ENCODE measurements around the gene S100A2.

S100A2 gene

DNA sequence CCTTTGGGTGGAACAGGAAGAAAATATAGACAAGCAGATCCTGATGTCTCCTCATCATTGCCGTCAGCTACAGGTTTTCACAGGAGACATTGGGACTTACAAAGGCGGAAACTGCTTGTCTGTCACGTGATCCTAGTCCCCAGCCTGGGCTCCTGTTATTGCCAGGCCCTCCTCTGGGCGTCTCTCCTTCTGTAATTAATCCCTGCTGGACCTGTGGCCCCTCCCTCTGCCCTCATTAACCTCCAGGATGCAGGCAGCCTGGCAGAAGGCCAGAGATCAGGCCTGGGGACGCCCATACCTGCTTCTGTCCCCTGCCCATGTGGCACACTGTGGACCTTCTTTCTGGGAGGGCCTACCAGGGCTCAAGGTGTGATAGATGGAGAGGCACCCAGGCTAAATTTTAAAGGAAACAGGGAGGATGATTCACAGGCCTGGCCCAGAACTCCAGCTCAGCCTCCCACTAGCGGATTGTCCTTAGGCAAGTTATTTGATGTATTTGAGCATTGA is 27.3 kb downstream of the S100A2 start:
- TF ChIP-seq, protein P1, sequence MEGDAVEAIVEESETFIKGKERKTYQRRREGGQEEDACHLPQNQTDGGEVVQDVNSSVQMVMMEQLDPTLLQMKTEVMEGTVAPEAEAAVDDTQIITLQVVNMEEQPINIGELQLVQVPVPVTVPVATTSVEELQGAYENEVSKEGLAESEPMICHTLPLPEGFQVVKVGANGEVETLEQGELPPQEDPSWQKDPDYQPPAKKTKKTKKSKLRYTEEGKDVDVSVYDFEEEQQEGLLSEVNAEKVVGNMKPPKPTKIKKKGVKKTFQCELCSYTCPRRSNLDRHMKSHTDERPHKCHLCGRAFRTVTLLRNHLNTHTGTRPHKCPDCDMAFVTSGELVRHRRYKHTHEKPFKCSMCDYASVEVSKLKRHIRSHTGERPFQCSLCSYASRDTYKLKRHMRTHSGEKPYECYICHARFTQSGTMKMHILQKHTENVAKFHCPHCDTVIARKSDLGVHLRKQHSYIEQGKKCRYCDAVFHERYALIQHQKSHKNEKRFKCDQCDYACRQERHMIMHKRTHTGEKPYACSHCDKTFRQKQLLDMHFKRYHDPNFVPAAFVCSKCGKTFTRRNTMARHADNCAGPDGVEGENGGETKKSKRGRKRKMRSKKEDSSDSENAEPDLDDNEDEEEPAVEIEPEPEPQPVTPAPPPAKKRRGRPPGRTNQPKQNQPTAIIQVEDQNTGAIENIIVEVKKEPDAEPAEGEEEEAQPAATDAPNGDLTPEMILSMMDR (IDR thresholded peaks at IDR 0.05; ENCODE audit: control insufficient read depth, insufficient read depth, low read depth, low read length, missing control alignments): no peak
- DNase-seq (ENCODE audit: low read depth): no peak
- H3K4me3 ChIP-seq (ENCODE audit: control insufficient read depth, low read depth, low read length): no peak overlapping the region

- DNase-seq (ENCODE audit: low read depth): no peak
- TF ChIP-seq, protein P1 (IDR thresholded peaks at IDR 0.05; ENCODE audit: control insufficient read depth, insufficient read depth, low read depth, low read length, missing control alignments): no peak
- H3K4me3 ChIP-seq (ENCODE audit: control insufficient read depth, low read depth, low read length): no peak overlapping the region
These were observed 28.3 kb downstream of the S100A2 start for GRCh38 chr1:153537376-153537730.

GRCh38 chr1:153536671-153537375 is 28.8 kb downstream of the S100A2 start:
- H3K4me3 ChIP-seq (ENCODE audit: control insufficient read depth, low read depth, low read length): no peak overlapping the region; the same call in 1 of the 2 replicates
- TF ChIP-seq, protein P1 (IDR thresholded peaks at IDR 0.05; ENCODE audit: control insufficient read depth, insufficient read depth, low read depth, low read length, missing control alignments): no peak

DNA sequence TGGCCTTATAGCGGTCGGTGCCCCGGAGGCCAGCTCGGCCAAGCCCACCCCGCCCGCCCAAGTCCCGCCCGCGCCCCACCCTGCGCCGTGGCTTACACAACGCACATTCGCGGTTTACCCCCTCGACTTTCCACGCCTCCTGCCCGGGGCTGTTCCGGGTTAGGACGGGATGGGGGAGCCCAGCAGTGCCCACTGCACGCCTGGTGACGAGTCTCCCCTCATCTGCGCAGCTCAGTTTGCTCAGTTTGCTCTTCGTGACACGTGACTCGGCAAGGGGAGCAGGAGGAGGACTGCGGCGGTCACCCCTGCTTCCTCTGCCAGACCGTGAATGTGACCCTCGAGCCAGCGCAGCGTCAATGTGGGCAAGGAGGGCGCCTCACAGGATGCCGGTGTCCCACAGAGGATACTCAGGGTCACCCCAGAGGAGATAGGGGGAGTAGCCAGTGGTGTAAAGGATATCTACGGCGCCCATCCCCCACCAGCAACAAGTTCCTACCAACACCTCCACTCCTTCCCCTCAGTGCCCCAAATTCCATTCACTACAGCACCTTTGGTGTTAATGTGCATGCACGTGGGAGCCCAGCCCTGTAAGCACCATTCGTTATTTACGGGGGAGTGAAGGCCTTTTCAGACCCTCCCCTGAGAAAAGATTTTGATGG is 29.5 kb downstream of the S100A2 start:
- DNase-seq (ENCODE audit: low read depth): peak; percentile 87

More at GRCh38 chr1:153536671-153537375, 28.8 kb downstream of the S100A2 start:
- DNase-seq (ENCODE audit: low read depth): no peak

DNA sequence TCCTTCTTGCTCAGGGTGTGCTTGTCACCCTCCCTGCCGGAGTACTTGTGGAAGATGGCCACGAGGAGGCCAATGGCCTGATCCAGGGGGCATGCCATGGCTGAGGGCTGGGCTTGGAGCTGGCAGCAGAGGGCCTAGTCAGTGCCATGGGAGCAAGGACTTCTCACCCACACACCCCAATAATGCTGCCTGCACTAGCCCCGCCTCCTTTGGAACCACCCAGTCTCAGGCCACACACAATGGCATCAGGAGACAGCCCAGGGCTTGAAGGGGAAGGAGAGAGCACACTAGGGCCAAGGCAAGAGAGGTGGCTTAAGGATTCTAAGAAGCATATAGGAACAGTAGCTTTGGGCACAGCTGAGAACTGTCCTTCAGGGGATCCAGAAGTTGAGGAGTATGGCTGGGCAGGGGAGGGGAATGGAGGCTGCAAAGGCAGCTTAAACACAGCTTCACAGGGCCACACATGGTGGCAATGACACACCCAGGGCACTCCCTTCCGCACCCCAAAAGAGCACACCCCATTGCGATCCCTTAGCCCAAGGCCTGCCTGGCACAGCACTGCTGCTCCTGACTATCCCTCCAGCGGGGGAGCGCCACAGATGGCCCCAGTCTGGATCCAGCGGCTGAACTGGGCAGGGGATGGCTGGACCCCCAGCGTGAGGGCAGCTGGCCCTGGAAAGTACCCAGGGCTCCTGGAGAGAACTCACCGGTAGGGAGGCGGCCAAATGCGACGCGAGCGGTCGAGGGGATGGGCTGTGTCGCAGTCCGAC is 30.2 kb downstream of the S100A2 start, which contains the start of gene S100A6:
Gene S100A6, minus strand, starts transcription at position 750 of the 770 bp plus-strand sequence. Its CDS starts 652 bp downstream, at position 98.
- TF ChIP-seq, protein P1 (IDR thresholded peaks at IDR 0.05; ENCODE audit: control insufficient read depth, insufficient read depth, low read depth, low read length, missing control alignments): peak; percentile 18
- DNase-seq (ENCODE audit: low read depth): no peak
- H3K4me3 ChIP-seq (ENCODE audit: control insufficient read depth, low read depth, low read length): peak within 1 kb of the TSS; percentile 71

More for the DNA sequence above, 29.5 kb downstream of the S100A2 start:
- TF ChIP-seq, protein P1 (IDR thresholded peaks at IDR 0.05; ENCODE audit: control insufficient read depth, insufficient read depth, low read depth, low read length, missing control alignments): no peak
- H3K4me3 ChIP-seq (ENCODE audit: control insufficient read depth, low read depth, low read length): peak overlapping the region; percentile 71

GRCh38 chr1:153534925-153535241 is 30.8 kb downstream of the S100A2 start:
- peak overlapping the region; percentile 71 for H3K4me3 ChIP-seq (ENCODE audit: control insufficient read depth, low read depth, low read length)
- TF ChIP-seq, protein P1 (IDR thresholded peaks at IDR 0.05; ENCODE audit: control insufficient read depth, insufficient read depth, low read depth, low read length, missing control alignments): no peak
- DNase-seq (ENCODE audit: low read depth): no peak
